Measurements from ENCODE around the gene TIPARP.
"Not testable (repeated sequence)": the region's sequence is repeated elsewhere in the genome, so short reads cannot be mapped to it uniquely, and the experiment has no call there.

TIPARP gene

DNA sequence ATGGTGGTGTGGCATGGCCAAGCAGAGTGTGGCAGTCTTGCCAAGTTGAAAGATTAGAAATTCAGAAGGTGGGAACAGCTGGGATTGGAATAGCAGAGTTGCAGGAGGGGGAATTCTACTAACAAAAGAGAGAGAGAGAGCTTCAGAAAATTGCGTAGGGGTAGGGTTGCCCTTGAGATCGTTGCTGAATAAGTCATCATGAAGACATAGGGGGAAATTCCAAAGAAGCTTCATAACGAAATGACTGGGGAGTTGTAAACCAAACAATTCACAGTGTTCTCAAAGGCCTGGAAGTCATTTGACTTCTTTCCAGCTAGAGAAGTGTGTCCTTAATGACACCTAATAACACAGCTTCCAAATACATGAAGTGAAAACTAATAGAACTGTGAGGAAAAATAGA, 26.3 kb upstream of the TIPARP start:
- DNase-seq = peak; percentile 78

DNA sequence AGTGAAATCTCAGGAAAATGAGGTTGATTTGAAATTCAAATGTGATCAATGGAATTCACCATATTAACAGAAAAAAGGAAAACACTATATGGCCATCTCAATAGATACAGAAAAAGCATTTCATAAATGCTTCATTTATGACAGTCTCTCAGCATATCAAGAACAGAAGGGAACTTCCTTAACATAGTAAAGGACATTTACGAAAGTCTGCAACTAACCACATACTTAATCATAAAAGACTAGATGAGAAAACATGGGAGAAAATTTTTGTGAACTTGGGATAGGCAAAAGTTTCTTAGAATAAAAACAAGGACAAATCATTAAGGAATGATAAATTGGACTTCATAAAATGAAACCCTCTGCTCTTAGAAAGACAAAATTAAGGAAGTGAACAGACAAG, 24.7 kb upstream of the TIPARP start:
- no peak for DNase-seq

DNA sequence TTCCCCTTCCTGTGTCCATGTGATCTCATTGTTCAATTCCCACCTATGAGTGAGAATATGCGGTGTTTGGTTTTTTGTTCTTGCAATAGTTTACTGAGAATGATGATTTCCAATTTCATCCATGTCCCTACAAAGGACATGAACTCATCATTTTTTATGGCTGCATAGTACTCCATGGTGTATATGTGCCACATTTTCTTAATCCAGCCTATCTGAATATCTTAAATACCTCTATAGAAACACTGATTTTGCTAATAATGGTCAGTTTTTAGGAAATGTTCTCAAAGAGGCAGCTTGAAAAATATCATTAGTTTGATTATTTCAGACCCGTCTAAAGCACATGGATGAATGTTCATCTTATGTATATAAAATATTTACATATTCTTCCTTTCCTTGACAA, 21.7 kb upstream of the TIPARP start:
- not testable (repeated sequence) for DNase-seq

DNA sequence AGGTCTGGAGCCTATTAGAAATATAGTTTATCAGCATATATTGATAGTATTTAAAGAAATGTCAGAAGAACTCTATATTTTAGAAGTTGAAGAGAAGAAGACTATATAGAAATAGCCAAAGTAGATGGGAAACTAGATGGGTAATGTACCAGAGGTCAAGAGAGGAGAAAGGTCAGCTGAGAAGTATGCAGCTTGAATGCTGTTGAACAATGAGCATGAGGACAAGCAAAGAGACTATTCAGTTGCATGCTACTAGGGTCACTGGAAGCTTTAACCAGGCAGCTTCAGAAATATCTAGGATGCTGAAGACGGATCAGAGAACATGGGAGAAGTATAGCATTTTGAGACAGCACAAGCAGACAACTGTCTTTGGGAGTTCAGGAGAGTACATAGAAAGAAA, 19.6 kb upstream of the TIPARP start:
- DNase-seq = no peak

- no peak for DNase-seq
Measured at GRCh38 chr3:156655819-156656550, 18.4 kb upstream of the TIPARP start.

GRCh38 chr3:156657440-156657839, 16.9 kb upstream of the TIPARP start:
- DNase-seq = no peak

GRCh38 chr3:156657862-156658731, 16.3 kb upstream of the TIPARP start:
- no peak for DNase-seq

DNA sequence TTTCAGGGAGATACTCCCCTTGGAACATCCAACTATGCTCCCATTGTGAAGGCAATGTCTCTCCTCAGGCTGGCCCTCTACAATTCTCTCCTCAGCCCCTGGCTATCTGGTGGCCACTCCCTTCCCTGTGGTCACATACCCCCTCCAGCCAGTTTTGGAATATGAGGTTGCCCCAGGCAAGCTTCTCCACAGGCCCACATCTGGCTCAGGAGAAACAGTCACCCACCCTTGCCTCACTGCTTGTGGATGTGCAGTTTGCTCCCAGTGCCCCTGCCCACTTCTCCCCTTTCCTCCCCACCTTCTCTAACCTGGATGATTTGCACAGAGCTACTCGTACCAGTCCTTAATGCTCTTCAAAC, 15.7 kb upstream of the TIPARP start:
- DNase-seq = no peak

DNA sequence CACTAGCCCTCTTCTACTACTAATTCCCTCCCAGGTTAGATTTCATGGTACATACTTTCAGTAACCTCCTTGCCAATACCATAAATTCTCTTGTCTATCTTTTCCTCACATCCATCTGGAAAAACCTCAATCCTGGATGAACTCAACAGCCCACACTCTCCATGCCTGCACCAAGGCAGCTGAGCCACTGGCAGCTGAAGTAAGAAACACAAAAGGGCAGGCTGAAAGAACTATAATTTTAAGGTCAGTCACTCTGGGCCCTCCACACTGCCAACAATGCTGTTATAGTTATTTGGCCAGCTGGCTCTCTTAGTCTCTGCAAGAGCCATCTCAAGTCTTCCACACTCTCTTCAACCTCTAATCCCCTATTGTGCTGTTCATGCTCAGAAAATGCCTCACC, 15.1 kb upstream of the TIPARP start:
- DNase-seq = no peak

DNA sequence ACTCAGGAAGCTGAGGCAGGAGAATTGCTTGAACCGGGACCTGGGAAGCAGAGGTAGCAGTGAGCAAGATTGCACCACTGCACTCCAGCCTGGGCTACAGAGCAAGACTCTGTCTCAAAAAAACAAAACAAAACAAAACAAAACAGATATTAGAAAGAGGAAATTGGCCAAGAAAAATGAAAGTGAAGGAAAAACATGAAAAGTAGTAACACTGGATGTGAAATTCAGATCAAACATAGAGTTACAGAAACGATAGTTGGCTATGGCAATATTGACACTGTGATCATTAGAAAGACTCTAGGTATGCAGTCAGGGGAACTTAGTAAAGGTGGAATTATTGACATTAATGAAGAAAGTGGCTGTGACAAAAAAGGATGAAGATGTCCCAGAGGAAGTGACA, 13.2 kb upstream of the TIPARP start:
- no peak for DNase-seq

DNA sequence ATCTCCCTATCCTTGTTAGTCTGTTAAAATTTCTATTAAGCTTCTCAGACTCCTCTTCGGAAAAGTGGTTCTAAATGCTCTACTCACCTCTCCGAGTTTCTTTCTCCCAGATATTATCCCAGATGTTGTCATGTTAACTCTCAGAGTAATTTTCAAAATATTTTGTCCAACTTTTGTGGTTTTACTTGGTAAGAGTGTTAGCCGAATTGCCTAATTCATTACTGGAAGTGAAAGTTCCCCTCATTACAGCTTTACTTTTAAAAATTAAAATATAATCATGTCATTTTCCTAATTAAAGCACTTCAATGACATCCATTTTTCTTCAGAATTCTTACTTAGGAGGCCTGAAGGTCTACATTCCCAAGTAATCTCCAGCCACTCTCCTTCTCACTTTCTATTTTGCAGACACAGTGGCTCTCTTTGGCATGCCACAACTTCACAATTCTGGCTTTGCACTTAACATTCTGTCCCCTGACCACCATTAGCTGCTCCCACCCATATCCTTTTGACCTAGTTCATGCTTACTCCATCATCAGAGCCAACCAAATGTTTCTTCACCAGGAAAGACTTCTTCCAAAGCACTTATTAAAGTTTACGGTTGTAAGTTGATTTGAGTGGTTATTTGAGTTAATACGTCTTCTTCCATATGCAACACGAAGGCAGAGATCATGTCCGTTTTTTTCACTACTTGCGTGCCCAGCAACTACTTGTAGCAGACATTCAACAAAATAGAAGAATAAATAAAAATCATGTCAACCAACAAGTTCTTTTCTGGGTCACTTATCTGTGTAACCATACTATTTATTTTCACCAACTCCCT, 10.2 kb upstream of the TIPARP start:
- no peak for DNase-seq

DNA sequence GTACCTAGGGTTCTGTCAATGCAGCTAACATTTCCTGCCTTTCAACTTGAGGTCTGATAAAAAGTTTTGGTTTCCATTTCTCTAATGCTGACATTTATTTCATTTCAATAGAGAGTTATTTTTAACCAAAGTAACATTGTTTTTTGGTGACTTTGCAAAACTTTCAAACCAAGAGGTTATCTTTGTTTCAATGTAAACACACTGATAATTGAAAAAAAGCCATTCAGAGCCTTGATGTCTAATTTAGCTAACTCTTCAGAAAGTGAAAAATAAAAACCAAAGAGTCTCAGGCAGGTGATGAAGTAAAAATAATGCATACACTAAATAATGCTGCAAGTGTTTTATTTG, 9.6 kb upstream of the TIPARP start:
- DNase-seq = no peak

DNA sequence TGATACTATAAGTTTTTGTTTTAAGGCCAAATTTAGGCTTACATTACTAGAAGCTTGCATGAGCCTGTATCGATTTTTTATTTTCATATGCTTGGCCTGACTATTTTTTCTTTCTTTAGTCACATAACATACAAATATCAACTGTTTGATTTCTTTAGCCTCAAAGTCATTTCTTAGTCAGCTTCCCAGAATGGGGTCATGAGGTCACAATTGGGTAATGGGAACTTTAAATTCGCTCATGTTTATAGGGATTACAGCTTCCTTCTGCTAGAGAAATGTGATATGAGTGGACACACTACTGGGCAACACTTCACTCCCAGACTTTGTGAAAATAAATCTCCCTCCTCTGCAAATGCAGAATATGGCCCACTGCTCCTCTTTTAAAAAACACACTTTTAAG, 9.1 kb upstream of the TIPARP start:
- no peak for DNase-seq

- no peak for DNase-seq
Measured at GRCh38 chr3:156666073-156666472, 8.3 kb upstream of the TIPARP start.

- no peak for DNase-seq
Measured at GRCh38 chr3:156668073-156668763, 6.2 kb upstream of the TIPARP start.

GRCh38 chr3:156670077-156670476, 4.3 kb upstream of the TIPARP start:
- DNase-seq = no peak

DNA sequence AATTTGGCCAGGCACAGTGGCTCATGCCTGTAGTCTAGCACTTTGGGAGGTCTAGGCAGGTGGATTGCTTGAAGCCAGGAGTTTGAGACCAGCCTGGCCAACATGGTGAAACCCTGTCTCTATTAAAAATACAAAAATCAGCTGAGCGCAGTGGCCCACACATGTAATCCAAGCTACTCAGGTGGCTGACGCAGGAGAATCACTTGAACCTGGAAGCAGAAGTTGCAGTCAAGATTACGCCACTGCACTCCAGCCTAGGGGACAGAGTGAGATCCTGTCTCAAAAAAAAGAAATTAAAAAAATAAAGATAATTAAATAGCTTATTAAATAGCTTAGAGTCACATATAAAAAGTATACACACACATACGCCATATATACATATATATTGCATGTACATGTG, 3.7 kb upstream of the TIPARP start:
- no peak for DNase-seq

- no peak for DNase-seq
Measured at GRCh38 chr3:156673732-156674045, 701 bp upstream of the TIPARP start.

DNA sequence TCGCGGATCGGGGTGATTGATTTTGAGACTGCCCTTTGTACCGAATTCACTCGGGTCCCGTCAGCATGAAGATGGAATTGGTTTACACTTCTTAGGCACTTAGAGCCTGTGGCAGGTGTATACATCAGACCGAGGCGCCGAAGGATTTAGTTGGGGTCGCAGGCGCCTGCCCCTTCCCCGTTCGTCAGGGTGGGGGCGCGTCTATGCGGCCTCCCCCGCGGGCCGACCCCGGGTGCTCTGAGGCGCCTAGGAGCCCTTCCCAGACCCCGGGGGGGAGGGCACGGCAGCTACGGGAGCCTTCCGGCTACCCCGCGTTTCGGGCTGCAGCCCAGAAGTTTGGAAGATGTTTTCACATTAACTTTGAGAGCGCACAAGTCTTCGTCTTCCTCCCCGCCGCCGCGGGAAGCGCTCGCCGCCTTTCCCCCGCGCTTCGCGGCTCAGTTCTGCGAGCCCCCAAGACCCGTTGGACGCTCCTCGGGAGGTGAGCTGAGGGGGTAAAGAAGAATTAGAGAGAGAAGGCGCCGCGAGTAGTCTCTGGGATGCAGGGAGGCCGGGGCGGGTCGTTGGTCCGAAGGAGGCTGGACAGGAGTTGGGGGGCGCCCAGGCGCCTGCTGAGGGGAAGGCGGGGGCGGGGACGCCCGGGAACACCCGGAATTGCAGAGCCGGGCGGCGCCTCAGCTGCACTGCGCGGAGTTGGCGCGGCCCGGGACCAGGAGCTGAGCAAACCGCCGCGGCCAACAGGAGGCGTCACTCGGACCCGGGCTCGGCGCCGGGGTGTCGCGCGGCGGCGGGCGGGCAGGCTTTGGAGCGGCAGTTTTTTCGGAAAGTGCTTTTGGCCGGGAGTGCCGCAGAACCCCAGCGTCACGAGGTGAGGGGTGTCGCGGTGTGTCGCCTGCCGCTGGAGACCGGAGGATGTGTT, 780 bp downstream of the TIPARP start:
- peak; percentile 45 for DNase-seq

- DNase-seq = peak; percentile 70
Measured at GRCh38 chr3:156675830-156676767, 1.7 kb downstream of the TIPARP start.

All from kidney glomerular epithelial cell (primary cell).